LNCaP clone FGC (cell line): ENCODE results near the gene KANK4.

ENCODE experiments used
- DNase-seq: peaks from one replicate; pipeline ENCODE4 v3.0.0-alpha.2; 2011; ENCODE audit warnings: low read depth
- H3K4me3 ChIP-seq: 2 replicates; pipeline ENCODE4 v1.5.1; 2011; ENCODE audit warnings: mild to moderate bottlenecking, low read depth, low read length, control low read depth
- TF ChIP-seq, protein P1 (sequence below): IDR thresholded peaks from 2 replicates; pipeline ENCODE4 v1.5.1; 2012; ENCODE audit warnings: mild to moderate bottlenecking; ENCODE audit not compliant: control insufficient read depth, insufficient read depth; ENCODE audit errors: extremely low read depth

KANK4 gene

DNA sequence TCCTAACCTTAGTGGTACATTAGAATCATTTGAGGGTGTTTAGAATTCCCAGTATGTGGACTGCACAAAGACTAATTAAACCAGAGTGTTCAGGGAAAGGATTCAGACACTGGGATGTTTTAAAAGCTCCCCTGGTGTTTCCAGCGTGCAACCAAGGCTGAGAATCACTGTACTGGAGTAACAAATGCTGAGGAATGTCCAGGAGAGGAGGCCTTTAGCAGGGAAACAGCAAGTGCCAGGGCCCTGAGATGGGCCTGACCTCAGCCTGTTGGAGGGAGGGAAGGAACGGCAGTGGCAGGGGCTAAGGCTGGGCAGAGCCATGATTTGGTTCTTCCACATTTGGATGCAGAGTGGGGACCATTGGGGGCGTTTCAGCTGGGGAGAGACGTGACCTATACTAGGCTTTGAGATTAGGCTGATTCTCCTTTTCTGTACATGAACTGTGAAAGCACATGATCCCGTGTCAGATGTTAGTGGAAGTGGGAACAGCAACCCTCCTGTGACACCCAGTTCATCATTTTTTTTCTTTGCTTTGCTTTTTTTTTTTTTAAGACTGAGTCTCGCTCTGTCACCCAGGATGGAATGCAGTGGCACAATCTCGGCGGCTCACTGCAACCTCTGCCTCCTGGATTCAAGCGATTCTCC is 49.3 kb downstream of the KANK4 start:
- TF ChIP-seq, protein P1, sequence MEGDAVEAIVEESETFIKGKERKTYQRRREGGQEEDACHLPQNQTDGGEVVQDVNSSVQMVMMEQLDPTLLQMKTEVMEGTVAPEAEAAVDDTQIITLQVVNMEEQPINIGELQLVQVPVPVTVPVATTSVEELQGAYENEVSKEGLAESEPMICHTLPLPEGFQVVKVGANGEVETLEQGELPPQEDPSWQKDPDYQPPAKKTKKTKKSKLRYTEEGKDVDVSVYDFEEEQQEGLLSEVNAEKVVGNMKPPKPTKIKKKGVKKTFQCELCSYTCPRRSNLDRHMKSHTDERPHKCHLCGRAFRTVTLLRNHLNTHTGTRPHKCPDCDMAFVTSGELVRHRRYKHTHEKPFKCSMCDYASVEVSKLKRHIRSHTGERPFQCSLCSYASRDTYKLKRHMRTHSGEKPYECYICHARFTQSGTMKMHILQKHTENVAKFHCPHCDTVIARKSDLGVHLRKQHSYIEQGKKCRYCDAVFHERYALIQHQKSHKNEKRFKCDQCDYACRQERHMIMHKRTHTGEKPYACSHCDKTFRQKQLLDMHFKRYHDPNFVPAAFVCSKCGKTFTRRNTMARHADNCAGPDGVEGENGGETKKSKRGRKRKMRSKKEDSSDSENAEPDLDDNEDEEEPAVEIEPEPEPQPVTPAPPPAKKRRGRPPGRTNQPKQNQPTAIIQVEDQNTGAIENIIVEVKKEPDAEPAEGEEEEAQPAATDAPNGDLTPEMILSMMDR = no peak
- no peak for DNase-seq
- H3K4me3 ChIP-seq = no peak overlapping the region

DNA sequence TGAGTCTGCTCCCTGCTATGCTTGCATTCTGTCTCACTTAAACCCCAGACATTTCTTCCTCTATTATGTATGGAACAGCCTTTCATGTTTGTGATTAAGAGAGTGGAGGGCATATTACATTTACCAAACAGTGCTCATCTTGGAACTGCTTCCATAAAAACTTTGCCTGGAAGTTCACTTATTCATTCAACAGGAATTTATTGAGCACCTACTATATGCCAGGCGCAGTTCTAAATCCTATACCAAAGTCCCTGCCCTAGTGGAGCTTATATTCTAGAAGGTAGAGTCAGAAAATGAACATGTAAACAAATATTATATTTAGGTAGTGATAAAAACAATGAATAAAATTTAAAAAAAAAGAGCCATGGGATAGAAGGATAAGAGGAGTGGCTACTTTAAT is 49.8 kb downstream of the KANK4 start:
- H3K4me3 ChIP-seq = no peak overlapping the region
- no peak for DNase-seq
- TF ChIP-seq, protein P1 = no peak

DNA sequence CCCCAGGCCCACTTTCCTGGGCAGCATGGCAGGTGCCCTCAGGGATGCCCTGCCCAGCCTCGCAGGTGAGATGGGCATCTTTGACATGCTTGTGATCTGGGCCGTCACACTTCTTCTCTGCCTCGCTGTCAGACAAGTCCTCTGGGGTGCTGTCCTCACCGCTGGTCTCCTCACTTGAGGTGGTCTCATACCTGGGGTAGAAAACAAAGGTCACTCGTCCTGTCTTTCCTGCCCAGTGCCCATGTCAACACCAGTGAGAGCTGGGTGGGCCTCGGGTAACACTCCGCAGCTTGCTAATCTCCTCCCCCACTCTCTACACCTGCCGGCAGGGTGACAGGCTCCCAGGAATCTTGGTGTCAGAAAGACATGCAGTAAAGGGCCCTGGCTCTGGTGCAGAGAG is 50.9 kb downstream of the KANK4 start:
- TF ChIP-seq, protein P1 = no peak
- DNase-seq = no peak
- H3K4me3 ChIP-seq = no peak overlapping the region

DNA sequence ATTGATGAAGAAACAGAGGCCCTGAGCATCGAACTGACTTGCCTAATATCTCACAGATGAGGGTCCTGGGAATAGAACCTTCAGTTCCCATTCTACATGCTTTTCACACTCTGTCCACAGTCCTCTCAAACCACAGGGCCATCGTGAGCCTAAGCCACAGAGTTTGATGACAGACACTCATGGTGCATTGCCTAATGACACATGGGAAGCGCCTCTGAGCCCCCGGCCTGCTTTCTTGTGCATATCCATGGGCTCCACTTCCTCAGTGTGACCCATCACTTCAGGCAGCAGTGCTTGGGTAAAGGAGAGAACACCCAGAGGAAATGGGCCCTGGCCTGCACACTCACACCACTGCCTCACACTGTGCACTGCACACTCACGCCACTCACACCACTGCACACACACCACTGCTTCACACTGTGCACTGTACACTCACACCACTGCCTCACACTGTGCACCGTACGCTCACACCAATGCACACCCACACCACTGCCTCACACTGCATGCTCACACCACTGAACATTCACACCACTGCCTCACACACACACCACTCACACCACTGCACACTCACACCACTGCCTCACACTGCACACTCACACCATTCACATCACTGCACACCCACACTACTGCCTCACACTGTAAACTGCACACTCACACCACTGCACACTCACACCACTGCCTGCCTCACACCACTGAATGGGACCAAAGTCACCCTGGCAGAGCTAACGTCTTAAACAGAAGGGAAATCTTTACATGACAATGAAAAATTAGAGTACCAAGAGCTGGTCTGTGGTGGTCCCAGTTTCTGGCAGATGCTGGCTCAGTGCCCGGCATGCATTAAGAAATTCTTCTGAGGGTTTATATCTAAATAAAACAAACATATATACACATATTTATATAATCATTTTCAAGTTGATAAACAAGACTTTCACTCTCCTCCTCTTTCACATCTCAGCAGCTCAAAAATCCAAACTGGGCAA is 53.0 kb downstream of the KANK4 start:
- TF ChIP-seq, protein P1 = no peak
- DNase-seq = no peak
- no peak overlapping the region for H3K4me3 ChIP-seq

DNA sequence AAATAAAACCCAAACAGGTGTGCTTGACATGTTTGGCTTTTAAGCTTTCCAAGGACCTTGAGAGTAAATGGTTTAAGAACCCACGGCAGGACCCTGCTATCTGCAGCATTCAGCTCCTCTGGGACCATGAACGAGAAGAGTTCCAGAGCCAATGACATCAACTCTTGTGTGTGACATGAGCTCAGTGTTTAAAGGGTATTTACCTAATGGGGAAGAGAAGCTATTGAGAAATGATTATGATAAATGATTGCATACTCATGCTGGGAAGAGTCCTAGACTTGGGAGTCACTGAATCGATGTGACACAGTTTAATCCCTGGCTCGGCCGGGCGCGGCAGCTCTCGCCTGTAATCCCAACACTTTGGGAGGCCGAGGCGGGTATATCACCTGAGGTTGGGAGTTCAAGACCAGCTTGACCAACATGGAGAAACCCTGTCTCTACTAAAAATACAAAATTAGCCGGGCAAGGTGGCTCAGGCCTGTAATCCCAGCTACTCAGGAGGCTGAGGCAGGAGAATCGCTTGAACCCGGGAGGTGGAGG is 55.4 kb downstream of the KANK4 start:
- no peak overlapping the region for H3K4me3 ChIP-seq
- no peak for DNase-seq
- TF ChIP-seq, protein P1 = no peak

DNA sequence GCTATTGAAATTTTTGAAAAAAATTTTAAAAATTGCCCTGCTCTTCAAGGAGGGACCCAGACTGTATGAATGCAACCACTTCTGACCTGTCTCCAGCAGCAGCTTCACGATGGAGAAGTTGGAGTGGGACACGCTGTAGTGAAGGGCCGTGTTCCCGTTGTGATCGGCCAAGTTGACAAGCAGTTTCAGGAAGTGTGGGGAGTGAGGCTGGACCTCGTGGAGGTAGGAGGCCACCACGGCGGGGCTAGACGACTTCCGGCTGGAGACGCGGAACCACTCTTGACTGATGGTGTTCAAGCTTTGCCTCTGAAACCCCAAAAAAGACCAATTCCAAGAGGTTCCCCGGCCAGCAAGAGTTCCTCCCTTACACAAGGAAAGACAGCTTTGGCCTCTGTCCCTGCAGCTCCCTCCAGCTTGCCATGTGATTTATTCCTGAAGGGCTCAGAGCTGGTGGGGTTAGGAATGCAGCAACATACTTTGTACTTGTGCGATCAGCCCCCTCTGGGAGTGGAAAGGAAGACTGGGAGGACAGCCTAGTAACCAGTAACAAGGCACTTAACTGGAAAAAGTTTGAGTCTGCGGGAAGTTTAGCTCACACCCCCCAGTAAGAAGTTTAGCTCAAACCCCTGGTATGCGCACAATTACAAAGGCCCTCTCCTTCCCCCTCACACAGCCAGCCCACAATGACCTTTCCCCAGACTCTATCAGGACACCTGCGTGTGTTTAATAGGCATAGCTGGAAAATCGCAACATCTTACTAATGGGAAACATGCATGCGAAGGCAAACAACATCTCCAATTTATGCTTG is 56.0 kb downstream of the KANK4 start:
- TF ChIP-seq, protein P1 = no peak
- H3K4me3 ChIP-seq = no peak overlapping the region
- DNase-seq = no peak
